ENCODE results near the gene RXFP2. TPM values are rescaled to one million over a fixed set of nuclear protein-coding genes. Genes with fewer than 3 reads are reported as not detected.
A peak's percentile ranks its signal among the peaks of the same experiment; 100 is the strongest.

Gene RXFP2
- polyA plus RNA-seq, 3 donors from 2014 or later = not detected

- Mint-ChIP-seq H3K9me3 (peaks cover 12 to 36% (median 20%) of the 10 kb centered on the region in 6 donors), H3K4me1 (peaks cover 4 to 7% of the 10 kb centered on the region in 2 donors), H3K27me3 (ENCODE audit: low read depth in 3 of 3) (peaks cover 0 to 13% (median 6%) of the 10 kb centered on the region in 3 donors), H3K36me3 (peaks cover 29 to 34% (median 29%) of the 10 kb centered on the region in 3 donors), H3K4me3 (no peak overlapping the region), H3K27ac (no peak overlapping the region)
- DNase-seq = no peak
Measured at GRCh38 chr13:31814536-31814935, 75.2 kb downstream of the RXFP2 start.

- Mint-ChIP-seq H3K9me3 (peaks cover 10 to 28% (median 19%) of the 10 kb centered on the region in 6 donors), H3K4me3 (no peak overlapping the region), H3K4me1 (no peaks in the 10 kb centered on the region), H3K27ac (no peak overlapping the region), H3K36me3 (peaks cover 23 to 30% (median 24%) of the 10 kb centered on the region in 3 donors), H3K27me3 (ENCODE audit: low read depth in 3 of 3) (peaks cover 0 to 8% (median 4%) of the 10 kb centered on the region in 3 donors)
- DNase-seq = no peak
Measured at GRCh38 chr13:31815361-31816144, 76.2 kb downstream of the RXFP2 start.

GRCh38 chr13:31818236-31818635 lies 78.9 kb downstream of the RXFP2 start:
- Mint-ChIP-seq H3K9me3 (peaks cover 6 to 28% (median 19%) of the 10 kb centered on the region in 6 donors), H3K36me3 (peaks cover 16 to 24% (median 24%) of the 10 kb centered on the region in 3 donors), H3K27me3 (ENCODE audit: low read depth in 3 of 3) (peaks cover 0 to 8% (median 2%) of the 10 kb centered on the region in 3 donors), H3K27ac (no peak overlapping the region), H3K4me1 (no peaks in the 10 kb centered on the region), H3K4me3 (no peak overlapping the region)
- DNase-seq = no peak

- H3K27ac Mint-ChIP-seq = peak overlapping the region in 3 of 6 donors; percentile 21 to 78 (median 76)
- H3K9me3 Mint-ChIP-seq = no peaks in the 10 kb centered on the region
- no peak for DNase-seq
- peaks cover 1 to 4% (median 3%) of the 10 kb centered on the region in 3 donors for H3K27me3 Mint-ChIP-seq (ENCODE audit: low read depth in 3 of 3)
- no peak overlapping the region for H3K4me3 Mint-ChIP-seq
- H3K36me3 Mint-ChIP-seq = no peaks in the 10 kb centered on the region
- H3K4me1 Mint-ChIP-seq = peaks cover 2 to 5% of the 10 kb centered on the region in 2 donors
Measured at GRCh38 chr13:31824705-31825517, 85.6 kb downstream of the RXFP2 start.

GRCh38 chr13:31826521-31826920 lies 87.2 kb downstream of the RXFP2 start:
- DNase-seq = no peak
- peaks cover 2 to 5% of the 10 kb centered on the region in 2 donors for H3K4me1 Mint-ChIP-seq
- no peak overlapping the region for H3K4me3 Mint-ChIP-seq
- H3K36me3 Mint-ChIP-seq = no peaks in the 10 kb centered on the region
- H3K27ac Mint-ChIP-seq = no peak overlapping the region
- H3K9me3 Mint-ChIP-seq = no peaks in the 10 kb centered on the region
- H3K27me3 Mint-ChIP-seq (ENCODE audit: low read depth in 3 of 3) = peaks cover 1 to 5% (median 3%) of the 10 kb centered on the region in 3 donors

GRCh38 chr13:31827707-31828106 lies 88.4 kb downstream of the RXFP2 start:
- H3K27me3 Mint-ChIP-seq (ENCODE audit: low read depth in 3 of 3) = peaks cover 1 to 5% (median 3%) of the 10 kb centered on the region in 3 donors
- no peaks in the 10 kb centered on the region for H3K9me3 Mint-ChIP-seq
- no peaks in the 10 kb centered on the region for H3K36me3 Mint-ChIP-seq
- DNase-seq = no peak
- peaks cover 2 to 5% of the 10 kb centered on the region in 2 donors for H3K4me1 Mint-ChIP-seq
- no peak overlapping the region for H3K4me3 Mint-ChIP-seq
- no peak overlapping the region for H3K27ac Mint-ChIP-seq

- Mint-ChIP-seq H3K36me3 (no peaks in the 10 kb centered on the region), H3K4me1 (no peaks in the 10 kb centered on the region), H3K27ac (no peak overlapping the region), H3K4me3 (no peak overlapping the region), H3K9me3 (no peaks in the 10 kb centered on the region), H3K27me3 (ENCODE audit: low read depth in 3 of 3) (peaks cover 0 to 1% (median under 1%) of the 10 kb centered on the region in 3 donors)
- no peak for DNase-seq
Measured at GRCh38 chr13:31835932-31836331, 96.6 kb downstream of the RXFP2 start.

GRCh38 chr13:31843044-31843443 lies 103.7 kb downstream of the RXFP2 start:
- H3K9me3 Mint-ChIP-seq = no peaks in the 10 kb centered on the region
- DNase-seq = no peak
- H3K36me3 Mint-ChIP-seq = no peaks in the 10 kb centered on the region
- H3K4me3 Mint-ChIP-seq = no peak overlapping the region
- H3K27ac Mint-ChIP-seq = no peak overlapping the region
- peaks cover 19 to 26% of the 10 kb centered on the region in 2 donors for H3K4me1 Mint-ChIP-seq
- H3K27me3 Mint-ChIP-seq (ENCODE audit: low read depth in 3 of 3) = peaks cover 0 to 13% (median 6%) of the 10 kb centered on the region in 3 donors

- Mint-ChIP-seq H3K4me3 (peak overlapping the region; percentile 84 to 95 (median 90)), H3K27me3 (ENCODE audit: low read depth in 3 of 3) (peaks cover 3 to 13% (median 4%) of the 10 kb centered on the region in 3 donors), H3K36me3 (no peaks in the 10 kb centered on the region), H3K27ac (peak overlapping the region; percentile 9 to 82 (median 70)), H3K9me3 (no peaks in the 10 kb centered on the region), H3K4me1 (peaks cover 19 to 34% of the 10 kb centered on the region in 2 donors)
- DNase-seq = peak; percentile 88 to 90 (median 89)
Measured at GRCh38 chr13:31846182-31846938, 107.0 kb downstream of the RXFP2 start.

- peaks cover 19 to 34% of the 10 kb centered on the region in 2 donors for H3K4me1 Mint-ChIP-seq
- no peak for DNase-seq
- H3K36me3 Mint-ChIP-seq = no peaks in the 10 kb centered on the region
- H3K9me3 Mint-ChIP-seq = no peaks in the 10 kb centered on the region
- H3K27ac Mint-ChIP-seq = peak overlapping the region in 4 of 6 donors; percentile 60 to 83 (median 69)
- peak overlapping the region; percentile 80 to 84 (median 81) for H3K4me3 Mint-ChIP-seq
- peaks cover 3 to 10% (median 4%) of the 10 kb centered on the region in 3 donors for H3K27me3 Mint-ChIP-seq (ENCODE audit: low read depth in 3 of 3)
Measured at GRCh38 chr13:31846961-31847752, 107.8 kb downstream of the RXFP2 start.

GRCh38 chr13:31848621-31849020 lies 109.3 kb downstream of the RXFP2 start:
- H3K27ac Mint-ChIP-seq = no peak overlapping the region
- peaks cover 3 to 4% (median 3%) of the 10 kb centered on the region in 3 donors for H3K27me3 Mint-ChIP-seq (ENCODE audit: low read depth in 3 of 3)
- H3K36me3 Mint-ChIP-seq = no peaks in the 10 kb centered on the region
- H3K4me1 Mint-ChIP-seq = peaks cover 19 to 34% of the 10 kb centered on the region in 2 donors
- no peak for DNase-seq
- H3K4me3 Mint-ChIP-seq = peak overlapping the region in 3 of 5 donors; percentile 52 to 84 (median 81)
- no peaks in the 10 kb centered on the region for H3K9me3 Mint-ChIP-seq

- DNase-seq = no peak
- peaks cover 0 to 3% (median 2%) of the 10 kb centered on the region in 3 donors for H3K27me3 Mint-ChIP-seq (ENCODE audit: low read depth in 3 of 3)
- H3K9me3 Mint-ChIP-seq = no peaks in the 10 kb centered on the region
Measured at GRCh38 chr13:31849206-31849605, 109.9 kb downstream of the RXFP2 start.

More at GRCh38 chr13:31849206-31849605, 109.9 kb downstream of the RXFP2 start:
- peaks cover 19 to 34% of the 10 kb centered on the region in 2 donors for H3K4me1 Mint-ChIP-seq
- no peak overlapping the region for H3K4me3 Mint-ChIP-seq
- H3K36me3 Mint-ChIP-seq = no peaks in the 10 kb centered on the region
- H3K27ac Mint-ChIP-seq = no peak overlapping the region

Data from immature natural killer cell (primary cell).